ENCODE measurements around the gene LUC7L. TPM values are rescaled to one million over a fixed set of nuclear protein-coding genes. Genes with fewer than 3 reads are reported as not detected.
A peak's percentile ranks its signal among the peaks of the same experiment; 100 is the strongest.

Gene LUC7L
- total RNA-seq, 6 donors from 2014 or later = 57.9 to 394 (median 108) TPM

- no peaks in the 10 kb centered on the region for H3K4me1 ChIP-seq
- TF ChIP-seq POLR2A (IDR thresholded peaks at IDR 0.05) (no peak), POLR2AphosphoS5 (IDR thresholded peaks at IDR 0.05) (no peak), EP300 (IDR thresholded peaks at IDR 0.05) (no peak), CTCF (IDR thresholded peaks at IDR 0.05) (no peak)
- no peaks in the 10 kb centered on the region for H3K27me3 ChIP-seq
- H3K4me3 ChIP-seq = no peak overlapping the region
- ATAC-seq (ENCODE audit: low FRiP score in 2 of 2) = no peak
- no peak overlapping the region for H3K27ac ChIP-seq
- no peaks in the 10 kb centered on the region for H3K9me3 ChIP-seq
- DNase-seq = no peak
- H3K36me3 ChIP-seq = peaks cover 47 to 98% (median 95%) of the 10 kb centered on the region in 4 donors
- WGBS, 2 donors = 92% methylated on average over 4 of the region's 4 CpGs
Observed at GRCh38 chr16:191831-192230, 37.4 kb downstream of the LUC7L start.

GRCh38 chr16:189604-190186 is 39.6 kb downstream of the LUC7L start:
- H3K27me3 ChIP-seq = no peaks in the 10 kb centered on the region
- no peak overlapping the region for H3K27ac ChIP-seq
- ATAC-seq (ENCODE audit: low FRiP score in 2 of 2) = peak; percentile 12 to 44
- TF ChIP-seq POLR2A (IDR thresholded peaks at IDR 0.05) (no peak), POLR2AphosphoS5 (IDR thresholded peaks at IDR 0.05) (no peak), CTCF (IDR thresholded peaks at IDR 0.05) (no peak), EP300 (IDR thresholded peaks at IDR 0.05) (no peak)
- H3K4me3 ChIP-seq = no peak overlapping the region
- peaks cover 41 to 76% (median 74%) of the 10 kb centered on the region in 4 donors for H3K36me3 ChIP-seq
- peak in 1 of 2 donors; percentile 81 for DNase-seq
- WGBS, 2 donors = 95 to 96% methylated on average over 24 to 34 of the region's 34 CpGs
- no peaks in the 10 kb centered on the region for H3K4me1 ChIP-seq
- no peaks in the 10 kb centered on the region for H3K9me3 ChIP-seq

- 81 to 96% methylated on average over 4 to 8 of the region's 8 CpGs for WGBS, 2 donors
- peak in 1 of 2 donors; percentile 34 for ATAC-seq (ENCODE audit: low FRiP score in 2 of 2)
- H3K27me3 ChIP-seq = no peaks in the 10 kb centered on the region
Observed at GRCh38 chr16:188674-189073, 40.6 kb downstream of the LUC7L start.

GRCh38 chr16:187330-187729 is 41.9 kb downstream of the LUC7L start:
- WGBS, 2 donors = 93 to 95% methylated on average over 6 to 8 of the region's 8 CpGs
- no peak for ATAC-seq (ENCODE audit: low FRiP score in 2 of 2)

More at GRCh38 chr16:188674-189073, 40.6 kb downstream of the LUC7L start:
- no peaks in the 10 kb centered on the region for H3K9me3 ChIP-seq
- H3K27ac ChIP-seq = no peak overlapping the region
- no peaks in the 10 kb centered on the region for H3K4me1 ChIP-seq
- peaks cover 40 to 66% (median 64%) of the 10 kb centered on the region in 4 donors for H3K36me3 ChIP-seq
- no peak for DNase-seq
- TF ChIP-seq EP300 (IDR thresholded peaks at IDR 0.05) = no peak
- no peak for TF ChIP-seq POLR2A (IDR thresholded peaks at IDR 0.05)
- no peak for TF ChIP-seq CTCF (IDR thresholded peaks at IDR 0.05)
- no peak for TF ChIP-seq POLR2AphosphoS5 (IDR thresholded peaks at IDR 0.05)
- no peak overlapping the region for H3K4me3 ChIP-seq

More at GRCh38 chr16:187330-187729, 41.9 kb downstream of the LUC7L start:
- no peak for DNase-seq
- H3K9me3 ChIP-seq = no peaks in the 10 kb centered on the region
- no peak overlapping the region for H3K4me3 ChIP-seq
- H3K27me3 ChIP-seq = no peaks in the 10 kb centered on the region
- peaks cover 35 to 53% (median 50%) of the 10 kb centered on the region in 4 donors for H3K36me3 ChIP-seq
- H3K4me1 ChIP-seq = no peaks in the 10 kb centered on the region
- no peak overlapping the region for H3K27ac ChIP-seq
- TF ChIP-seq EP300 (IDR thresholded peaks at IDR 0.05) = no peak
- TF ChIP-seq POLR2AphosphoS5 (IDR thresholded peaks at IDR 0.05) = no peak
- TF ChIP-seq CTCF (IDR thresholded peaks at IDR 0.05) = no peak
- TF ChIP-seq POLR2A (IDR thresholded peaks at IDR 0.05) = no peak

All from upper lobe of left lung (tissue), 6 donors.